GM21786 (cell line): ENCODE results near the gene CDC20.

Experiments used
- ATAC-seq: cut with Tn5 transposase; IDR thresholded peaks from one replicate; pipeline ENCODE4 v1.9.1; 2021; ENCODE audit not compliant: unreplicated experiment

CDC20 gene

GRCh38 chr1:43327549-43328292 is 31.1 kb upstream of the CDC20 start:
- no peak for ATAC-seq

- no peak for ATAC-seq
Measured at GRCh38 chr1:43329995-43330751, 28.6 kb upstream of the CDC20 start.

- no peak for ATAC-seq
Measured at GRCh38 chr1:43331688-43332087, 27.1 kb upstream of the CDC20 start.

DNA sequence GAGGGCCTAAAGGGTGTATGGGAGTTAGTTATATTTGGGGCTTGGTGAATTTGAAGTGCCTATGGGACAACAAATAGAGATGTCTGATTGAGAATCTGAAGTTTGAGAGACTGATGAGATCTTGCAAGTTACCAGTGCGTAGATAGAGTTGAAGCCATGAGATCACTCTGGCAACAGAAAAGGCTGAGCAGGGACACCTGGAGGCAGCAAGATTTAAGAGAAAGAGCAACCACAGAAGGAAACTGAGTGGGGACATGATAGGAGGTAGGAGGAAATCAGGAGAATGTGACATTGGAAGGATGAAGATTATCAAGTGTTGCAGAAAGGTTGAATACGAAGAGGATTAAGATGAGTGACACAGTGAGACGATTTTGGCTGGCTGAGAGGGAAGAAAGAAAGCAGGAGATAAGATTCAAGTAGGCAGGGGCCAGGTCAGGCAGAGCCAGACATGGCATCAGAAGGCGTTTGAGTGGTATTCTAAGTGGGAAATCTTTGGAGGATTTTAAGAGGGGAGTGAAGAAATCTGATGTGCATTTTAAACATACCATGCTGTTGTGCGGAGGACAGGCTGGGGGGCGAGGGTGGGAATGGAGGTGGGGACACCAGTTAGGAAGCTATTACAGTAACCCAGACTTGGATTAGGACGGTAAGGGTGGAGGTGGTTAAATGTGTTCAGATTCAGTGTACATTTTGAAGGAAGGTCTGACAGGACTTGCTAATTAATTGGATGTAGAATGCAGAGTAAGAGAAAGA is 24.2 kb upstream of the CDC20 start:
- ATAC-seq, result no peak

DNA sequence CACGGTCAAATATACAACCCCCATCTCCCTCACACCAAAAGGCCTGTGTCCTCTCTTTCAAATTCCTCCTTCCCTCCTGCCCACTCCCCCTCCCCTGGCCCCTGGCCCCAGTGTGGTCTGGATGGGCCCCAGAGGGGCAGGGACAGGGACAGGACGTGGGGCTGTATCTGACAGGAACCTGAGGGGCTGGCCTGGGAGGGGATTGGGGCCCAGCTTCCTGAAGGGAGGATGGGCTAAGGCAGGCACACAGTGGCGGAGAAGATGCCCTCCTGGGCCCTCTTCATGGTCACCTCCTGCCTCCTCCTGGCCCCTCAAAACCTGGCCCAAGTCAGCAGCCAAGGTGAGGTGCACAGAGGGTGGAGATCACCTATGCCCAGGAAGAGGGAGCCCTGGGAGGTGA is 21.2 kb upstream of the CDC20 start, which contains the start of gene MPL:
Gene MPL (plus strand): TSS at position 231 of the 400 bp plus-strand sequence. CDS start 31 bp downstream, at position 262.
- no peak for ATAC-seq

GRCh38 chr1:43338001-43338400 is 20.8 kb upstream of the CDC20 start:
- no peak for ATAC-seq

GRCh38 chr1:43339584-43340232 is 19.1 kb upstream of the CDC20 start:
- no peak for ATAC-seq

GRCh38 chr1:43340559-43340958 is 18.2 kb upstream of the CDC20 start:
- ATAC-seq, result no peak

- ATAC-seq, result no peak
Measured at GRCh38 chr1:43344267-43344850, 14.4 kb upstream of the CDC20 start.

DNA sequence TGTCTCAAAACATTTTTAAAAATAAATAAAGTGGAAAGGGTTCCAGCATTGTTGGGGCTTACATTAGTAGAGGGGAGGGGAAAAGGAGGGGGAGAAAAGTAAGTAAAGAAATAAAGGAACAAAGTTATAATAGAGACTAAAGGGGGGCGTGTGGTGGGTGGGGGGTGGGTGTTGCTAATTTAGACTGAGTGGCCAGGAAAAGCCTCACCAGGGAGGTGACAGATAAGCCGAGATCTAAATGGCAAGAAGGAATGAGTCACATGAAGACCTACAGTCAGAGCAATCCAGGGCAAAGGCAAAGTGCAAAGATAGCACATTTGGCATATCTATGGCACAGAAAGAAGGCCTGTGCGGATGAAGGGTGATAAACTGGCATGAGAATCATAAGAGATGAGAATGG is 13.7 kb upstream of the CDC20 start:
- ATAC-seq, result no peak

DNA sequence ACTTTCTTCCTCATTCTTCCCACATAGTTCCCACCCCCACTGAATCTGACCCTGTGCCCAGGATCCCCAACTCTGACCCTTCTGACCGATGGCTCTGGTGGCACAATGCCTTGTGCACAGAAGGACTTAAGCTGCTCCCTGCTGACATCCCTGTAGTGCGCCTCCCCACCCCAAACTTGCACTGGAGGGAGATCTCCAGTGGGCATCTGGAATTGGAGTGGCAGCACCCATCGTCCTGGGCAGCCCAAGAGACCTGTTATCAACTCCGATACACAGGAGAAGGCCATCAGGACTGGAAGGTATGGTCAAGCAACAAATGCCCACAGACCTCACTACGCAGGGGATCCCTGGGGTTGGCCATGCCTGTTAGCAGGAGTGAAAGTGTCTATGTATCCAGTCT is 12.1 kb upstream of the CDC20 start:
- no peak for ATAC-seq

- no peak for ATAC-seq
Measured at GRCh38 chr1:43348343-43348808, 10.4 kb upstream of the CDC20 start.

GRCh38 chr1:43348809-43349593 is 9.8 kb upstream of the CDC20 start:
- no peak for ATAC-seq

DNA sequence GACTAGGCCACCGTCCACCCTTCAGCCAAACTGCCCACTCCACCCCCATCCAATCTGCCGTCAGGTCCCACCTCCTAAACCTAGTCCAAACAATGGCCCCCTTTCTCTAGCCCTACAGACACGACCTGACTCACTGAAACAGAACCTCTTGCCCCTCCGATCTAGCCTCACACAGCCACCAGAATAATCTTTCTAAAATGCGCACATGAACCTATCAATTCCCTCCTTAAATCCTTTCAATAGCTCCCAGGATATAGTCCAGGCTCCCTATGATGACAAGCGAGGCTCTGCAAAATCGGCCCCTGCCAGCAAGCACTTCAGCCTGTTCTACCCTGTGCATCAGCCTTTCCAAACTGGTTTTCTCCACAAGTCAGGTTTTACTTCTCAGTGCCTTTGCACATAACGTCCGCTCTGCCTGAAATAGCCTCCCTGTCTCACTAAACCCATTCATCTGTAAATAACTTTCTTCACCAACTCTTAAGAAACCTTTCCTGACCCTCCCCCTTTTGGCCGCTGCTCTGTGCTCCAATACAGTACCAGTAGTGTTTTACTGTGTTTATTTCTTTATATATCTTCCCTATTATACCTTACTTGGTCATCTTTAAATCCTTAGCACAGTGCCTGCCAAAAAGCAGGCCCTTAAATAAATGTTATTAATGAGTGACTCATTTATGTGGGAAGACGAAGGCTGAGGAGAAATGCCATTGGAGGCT is 9.0 kb upstream of the CDC20 start:
- no peak for ATAC-seq

GRCh38 chr1:43350976-43351375 is 7.8 kb upstream of the CDC20 start:
- ATAC-seq, result no peak

- ATAC-seq, result no peak
Measured at GRCh38 chr1:43351421-43352350, 7.1 kb upstream of the CDC20 start.

GRCh38 chr1:43352351-43352705 is 6.5 kb upstream of the CDC20 start:
- no peak for ATAC-seq

- no peak for ATAC-seq
Measured at GRCh38 chr1:43352881-43353280, 5.9 kb upstream of the CDC20 start.
